GM12878 (cell line): ENCODE results near the gene ARL11. TPM values are rescaled to one million over a fixed set of nuclear protein-coding genes. Genes with fewer than 3 reads are reported as not detected.

Source experiments
- ATAC-seq: fragments of 200-7000 bp; cut with Tn5 transposase; 3 replicates; pipeline ENCODE4 v1.9.1; 2020; ENCODE audit warnings: mild to moderate bottlenecking, moderate library complexity
- BruUV-seq: library from RNA; stranded (reverse); fragments of 400-500 nt; replicated peaks from 2 replicates; lab custom pipeline; 2021; lab: Mats Ljungman, UMichigan
- CTCF ChIA-PET: fragments of 300-600 bp; sonication (Branson Sonifier 250); formaldehyde crosslinking; extraction: SDS; loops from one replicate; lab custom pipeline; 2021; ENCODE audit warnings: inconsistent platforms; lab: Yijun Ruan, JAX
- POLR2A ChIA-PET: fragments of 350-600 bp; formaldehyde crosslinking; extraction: SDS; loops from one replicate; lab custom pipeline; 2021; ENCODE audit warnings: inconsistent platforms; lab: Charles Lee
- RAD21 ChIA-PET: fragments of 300-600 bp; sonication (Branson Sonifier 250); formaldehyde crosslinking; loops from one replicate; lab custom pipeline; 2023; ENCODE audit warnings: antibody characterized with exemption; ENCODE audit not compliant: unreplicated experiment; lab: Charles Lee
- SMC1A ChIA-PET: fragments of 300-600 bp; sonication (Branson Sonifier 250); formaldehyde crosslinking; loops from one replicate; lab custom pipeline; 2023; ENCODE audit not compliant: unreplicated experiment, uncharacterized antibody; lab: Charles Lee
- DNase-seq: peaks from one replicate; pipeline ENCODE4 v3.0.0-alpha.2; 2011; ENCODE audit warnings: low read depth, low spot score
- FAIRE-seq: peaks from 3 replicates; lab custom pipeline; 2011; peaks lifted over from hg19 to GRCh38; lab: Jason Lieb, UNC
- H2AFZ ChIP-seq: 2 replicates; pipeline ENCODE4 v1.6.0; 2011; ENCODE audit warnings: low read depth, low read length, control low read depth; ENCODE audit not compliant: control insufficient read depth
- H3K27ac ChIP-seq: 2 replicates; pipeline ENCODE4 v1.5.1; 2011; ENCODE audit warnings: control low read depth; ENCODE audit not compliant: control insufficient read depth, insufficient read depth
- H3K27me3 ChIP-seq, 2 experiments: replicated peaks in 1 of 2; 2 replicates each; pipeline versions ENCODE4 v1.6.0 to v1.6.1; 2011; ENCODE audit warnings: low read length in 1 of 2; ENCODE audit not compliant: control insufficient read depth in 2 of 2, insufficient read depth in 2 of 2
- H3K36me3 ChIP-seq, 2 experiments: 2 replicates each; pipeline ENCODE4 v1.5.1; 2011; ENCODE audit warnings: low read length in 1 of 2; ENCODE audit not compliant: control insufficient read depth in 2 of 2, insufficient read depth in 2 of 2
- H3K4me1 ChIP-seq: 2 replicates; pipeline ENCODE4 v1.6.1; 2011; ENCODE audit warnings: mild to moderate bottlenecking, low read length, moderate library complexity, mixed read lengths; ENCODE audit not compliant: control insufficient read depth, insufficient read depth
- H3K4me2 ChIP-seq: 2 replicates; pipeline ENCODE4 v1.6.0; 2011; ENCODE audit warnings: control low read depth; ENCODE audit not compliant: control insufficient read depth, insufficient read depth
- H3K4me3 ChIP-seq: fragments of 200-600 bp; sonication (generic); 2 replicates; pipeline ENCODE4 v1.5.1; 2016
- H3K79me2 ChIP-seq: 2 replicates; pipeline ENCODE4 v1.6.0; 2011; ENCODE audit warnings: low read length; ENCODE audit not compliant: control insufficient read depth, insufficient read depth
- H3K9ac ChIP-seq: 2 replicates; pipeline ENCODE4 v1.8.0; 2011; ENCODE audit warnings: low read length, control low read depth, mixed read lengths; ENCODE audit not compliant: control insufficient read depth, insufficient read depth
- H3K9me3 ChIP-seq: replicated peaks from 3 replicates; pipeline ENCODE4 v1.5.1; 2011; ENCODE audit warnings: mild to moderate bottlenecking, low read length; ENCODE audit not compliant: control insufficient read depth, insufficient read depth
- H4K20me1 ChIP-seq: 2 replicates; pipeline ENCODE4 v1.6.0; 2011; ENCODE audit not compliant: control insufficient read depth, insufficient read depth
- CHD4 ChIP-seq: fragments of 200-600 bp; sonication (generic); IDR thresholded peaks from 2 replicates; pipeline ENCODE4 v1.6.1; 2016; ENCODE audit warnings: mild to moderate bottlenecking
- JUNB ChIP-seq: IDR thresholded peaks from 2 replicates; pipeline ENCODE4 v1.6.1; 2016; ENCODE audit warnings: antibody characterized with exemption, mild to moderate bottlenecking
- MYC ChIP-seq: IDR thresholded peaks from 2 replicates; pipeline ENCODE4 v1.6.1; 2011; ENCODE audit warnings: mild to moderate bottlenecking, low read length, moderate library complexity, inconsistent platforms; ENCODE audit not compliant: insufficient read depth, insufficient replicate concordance, insufficient read length, severe bottlenecking
- WGBS: methylation state at CpG from one replicate; pipeline ENCODE4 v1.1.6; 2016; ENCODE audit warnings: low lambda C conversion rate; ENCODE audit not compliant: insufficient replicate concordance, insufficient coverage; ENCODE audit errors: missing lambda C conversion rate; 5-methylcytosine and 5-hydroxymethylcytosine counted together
- in situ Hi-C: fragments of 300-500 bp; cut with MboI; formaldehyde crosslinking; loops from 9 replicates; pipeline ENCODE4 v1.14.3; 2018; ENCODE audit warnings: mixed read lengths
- intact Hi-C: fragments of 100-400 bp; cut with micrococcal nuclease; formaldehyde crosslinking; loops from one replicate; pipeline ENCODE4 v1.14.2; 2022; ENCODE audit not compliant: unreplicated experiment
- polyA plus RNA-seq, 11 experiments: library from polyadenylated mRNA; depleted of rRNA in 4 of 11; unstranded in 6 of 11; stranded (reverse) in 5 of 11; fragments of >200 nt; fragmentation: Nextera tagmentation in 4 of 11; fragmentation: Illumina TruSeq in 1 of 11; extraction: Ambion mirVana in 4 of 11; extraction: Trizol in 1 of 11; gene quantifications; 1 replicate in 1 of 11; 2 replicates in 10 of 11; pipeline versions ENCODE4 v1.2.1 to v1.2.3, GENCODE V29; 2011 to 2016; ENCODE audit warnings: inconsistent platforms in 2 of 11, missing spikeins in 2 of 11, low read depth in 1 of 11
- total RNA-seq, 4 experiments: library from RNA; depleted of rRNA in 3 of 4; stranded (reverse); fragments of >200 nt in 3 of 4; fragmentation: Illumina TruSeq in 1 of 4; extraction: Trizol in 1 of 4; gene quantifications; 2 replicates each; pipeline versions ENCODE4 v1.2.1 to v1.2.3, GENCODE V29; 2013 to 2021

ARL11 gene
- total and polyA plus RNA-seq, 10 of the 15 experiments (the other 5 are each of a cell fraction or from before 2014, with no cell fraction given): 2.0 to 7.2 (median 4.4) TPM

DNA sequence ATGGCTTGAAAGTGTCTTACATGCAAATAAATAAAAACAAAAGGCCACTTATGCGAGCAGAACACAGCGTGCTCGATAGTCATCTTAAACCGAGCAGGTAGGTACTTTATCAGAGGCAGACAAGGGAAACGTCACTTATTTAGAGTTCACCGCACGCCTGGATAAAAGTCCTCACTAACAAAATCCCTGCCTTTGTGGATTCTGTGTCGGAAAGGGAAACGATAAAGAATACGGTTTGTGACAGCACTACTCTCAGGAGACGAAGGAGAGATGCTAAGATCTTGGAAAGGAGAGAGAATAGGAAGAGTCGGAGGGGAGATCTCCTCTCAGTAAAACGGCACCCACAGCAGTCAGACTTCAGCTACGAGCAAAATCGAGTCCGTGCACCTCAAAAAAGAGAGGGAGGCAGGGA lies 43.5 kb upstream of the ARL11 start:
- POLR2A ChIA-PET: no interaction called here
- SMC1A ChIA-PET: interaction anchor here (0.7 to 1.7 kb wide), 4 partner anchors 14 to 91 kb away, joined by 3 to 5 read pairs (median 4); no protein-coding TSS in a partner anchor
- intact Hi-C loops: loop anchor here (2.0 kb wide), 1 partner anchor 140 kb away; the partner anchor contains the start of genes CAB39L and SETDB2
- Histone ChIP-seq H3K27me3 (no peaks in the 10 kb centered on the region), H3K9me3 (no peaks in the 10 kb centered on the region), H2AFZ (peak overlapping the region; percentile 91), H3K4me1 (no peaks in the 10 kb centered on the region; the same call in 1 of the 2 replicates), H3K4me3 (peak overlapping the region; percentile 66), H3K27ac (0 out of 2 replicates have a peak overlapping the region, but pooled peaks have one; percentile 42)
- in situ Hi-C loops: no loop called here
- FAIRE-seq (no peak), ATAC-seq (peak; percentile 17)
- RAD21 ChIA-PET: interaction anchor here (0.8 kb wide), 1 partner anchor 19 kb away, joined by 3 read pairs; no protein-coding TSS in a partner anchor
- CTCF ChIA-PET: interaction anchor here (1.0 to 1.5 kb wide), 2 partner anchors 91 to 163 kb away, joined by 3 read pairs; no protein-coding TSS in a partner anchor
- TF ChIP-seq MYC (peak; percentile 18), CHD4 (no peak), JUNB (no peak)
- TF ChIP-seq, all 136 proteins: peak for 1
- BruUV-seq: no TSS peak
- Histone ChIP-seq H3K4me2 (peak overlapping the region; percentile 99), H3K36me3 (no peaks in the 10 kb centered on the region), H3K9ac (peak overlapping the region; percentile 85), H4K20me1 (no peaks in the 10 kb centered on the region), H3K79me2 (peaks cover 3% of the 10 kb centered on the region)
- no peak for DNase-seq
- 4% methylated on average over 16 of the region's 16 CpGs for WGBS
